ENCODE data around the gene FOXJ1.

Gene FOXJ1

DNA sequence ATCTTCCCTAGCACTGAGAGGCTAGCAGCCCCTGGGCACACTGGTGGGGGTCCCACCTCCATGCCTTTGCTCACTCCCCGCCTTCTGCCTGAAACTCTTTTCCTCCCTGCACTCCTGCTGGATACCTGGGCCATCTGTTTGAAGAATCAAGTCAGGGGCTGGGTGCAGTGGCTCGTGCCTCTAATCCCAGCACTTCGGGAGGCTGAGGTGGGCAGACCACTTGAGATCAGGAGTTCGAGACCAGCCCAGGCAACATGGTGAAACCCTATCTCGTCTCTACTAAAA lies 15.7 kb downstream of the FOXJ1 start:
- DNase-seq (ENCODE audit: low read depth, low spot score), result no peak
- in situ Hi-C loops (cut with HindIII; ENCODE audit: low sequenced_read_pairs), result no loop called here
- TF ChIP-seq, protein P1, sequence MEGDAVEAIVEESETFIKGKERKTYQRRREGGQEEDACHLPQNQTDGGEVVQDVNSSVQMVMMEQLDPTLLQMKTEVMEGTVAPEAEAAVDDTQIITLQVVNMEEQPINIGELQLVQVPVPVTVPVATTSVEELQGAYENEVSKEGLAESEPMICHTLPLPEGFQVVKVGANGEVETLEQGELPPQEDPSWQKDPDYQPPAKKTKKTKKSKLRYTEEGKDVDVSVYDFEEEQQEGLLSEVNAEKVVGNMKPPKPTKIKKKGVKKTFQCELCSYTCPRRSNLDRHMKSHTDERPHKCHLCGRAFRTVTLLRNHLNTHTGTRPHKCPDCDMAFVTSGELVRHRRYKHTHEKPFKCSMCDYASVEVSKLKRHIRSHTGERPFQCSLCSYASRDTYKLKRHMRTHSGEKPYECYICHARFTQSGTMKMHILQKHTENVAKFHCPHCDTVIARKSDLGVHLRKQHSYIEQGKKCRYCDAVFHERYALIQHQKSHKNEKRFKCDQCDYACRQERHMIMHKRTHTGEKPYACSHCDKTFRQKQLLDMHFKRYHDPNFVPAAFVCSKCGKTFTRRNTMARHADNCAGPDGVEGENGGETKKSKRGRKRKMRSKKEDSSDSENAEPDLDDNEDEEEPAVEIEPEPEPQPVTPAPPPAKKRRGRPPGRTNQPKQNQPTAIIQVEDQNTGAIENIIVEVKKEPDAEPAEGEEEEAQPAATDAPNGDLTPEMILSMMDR (IDR thresholded peaks at IDR 0.05; ENCODE audit: low read depth, low read length), result no peak
- H3K4me3 ChIP-seq (ENCODE audit: low read depth, low read length), result no peak overlapping the region

DNA sequence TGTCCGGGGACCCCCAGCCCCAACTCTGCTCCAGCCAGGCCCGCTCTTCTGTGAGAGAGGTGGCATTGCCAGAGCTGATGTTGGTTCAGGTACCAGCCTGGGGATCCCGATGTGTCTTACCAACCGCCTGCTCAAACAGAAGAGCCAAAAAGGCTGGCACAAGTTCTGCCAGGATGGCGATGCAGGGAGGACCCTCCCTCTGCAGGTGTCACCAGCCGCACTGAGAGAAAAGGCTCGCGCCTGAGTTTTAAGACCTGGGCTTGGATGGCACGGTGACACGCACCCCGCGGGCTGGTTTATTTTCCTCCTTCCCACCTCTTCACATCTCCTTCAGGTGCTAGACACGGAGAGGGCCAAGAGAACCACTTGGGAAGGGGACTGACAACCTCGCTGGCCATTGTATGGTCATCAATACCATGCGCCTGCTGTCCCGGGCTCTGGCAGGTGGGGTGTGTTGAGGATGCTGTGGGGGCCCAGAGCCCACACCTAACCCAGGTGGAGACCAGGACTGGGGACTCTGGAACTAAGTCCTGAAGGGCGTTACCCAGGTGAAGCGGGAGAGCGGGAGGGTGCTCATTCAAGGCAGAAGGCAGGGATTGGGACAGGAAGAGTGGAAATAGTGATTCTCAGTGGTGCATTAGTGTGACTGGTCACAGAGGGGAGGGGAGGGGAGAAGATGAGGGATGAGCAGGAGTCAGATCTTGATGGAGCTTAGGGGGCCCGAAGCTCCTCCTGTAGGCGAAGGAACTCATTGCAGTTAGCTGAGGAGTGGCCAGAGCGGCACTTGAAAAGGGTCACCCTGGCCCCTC lies 16.3 kb downstream of the FOXJ1 start:
- no peak overlapping the region for H3K4me3 ChIP-seq (ENCODE audit: low read depth, low read length)
- TF ChIP-seq, protein P1 (IDR thresholded peaks at IDR 0.05; ENCODE audit: low read depth, low read length), result peak; percentile 36
- in situ Hi-C loops (cut with HindIII; ENCODE audit: low sequenced_read_pairs), result no loop called here
- no peak for DNase-seq (ENCODE audit: low read depth, low spot score)

DNA sequence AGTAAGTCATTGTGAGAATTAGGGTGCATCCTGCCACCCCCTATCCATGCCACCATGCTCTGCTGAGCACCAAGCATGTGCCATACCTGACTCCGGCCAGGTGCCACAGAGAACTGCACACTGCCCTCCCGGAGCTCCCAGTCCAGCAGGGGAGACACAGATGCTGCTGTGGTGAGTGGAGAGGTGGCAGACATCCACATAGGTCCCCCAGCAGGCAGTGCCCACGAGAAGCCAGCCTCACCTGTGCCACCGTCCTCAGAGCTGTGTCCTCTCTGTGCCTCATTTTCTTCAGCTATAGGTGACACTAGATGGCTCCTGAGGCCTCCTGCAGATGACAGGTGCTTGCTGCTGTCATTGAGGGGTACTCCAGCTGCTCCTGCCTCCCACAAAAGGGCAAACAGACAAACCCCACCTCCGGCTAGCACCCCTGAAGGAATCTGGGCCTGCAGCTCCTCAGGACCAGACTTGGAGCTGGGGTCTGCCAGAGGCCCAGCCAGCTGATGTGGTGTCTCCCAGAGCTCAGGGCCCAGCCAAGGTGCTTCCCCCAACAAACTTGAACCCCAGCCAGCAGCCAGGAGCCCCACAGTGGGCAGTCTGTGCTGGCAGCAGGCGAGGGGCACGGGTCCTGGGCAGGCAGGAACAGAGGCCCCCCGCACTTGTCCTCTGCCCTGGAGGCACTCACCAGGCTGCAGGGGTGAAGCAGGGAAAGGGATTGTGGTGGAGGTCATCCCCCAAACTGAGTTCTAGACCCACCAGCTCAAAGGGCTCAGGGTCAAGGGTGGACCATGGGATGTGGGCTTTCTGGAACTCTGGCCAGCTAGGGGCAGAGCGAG lies 17.1 kb downstream of the FOXJ1 start:
- no peak for DNase-seq (ENCODE audit: low read depth, low spot score)
- in situ Hi-C loops (cut with HindIII; ENCODE audit: low sequenced_read_pairs), result no loop called here
- no peak overlapping the region for H3K4me3 ChIP-seq (ENCODE audit: low read depth, low read length)
- TF ChIP-seq, protein P1 (IDR thresholded peaks at IDR 0.05; ENCODE audit: low read depth, low read length), result no peak

DNA sequence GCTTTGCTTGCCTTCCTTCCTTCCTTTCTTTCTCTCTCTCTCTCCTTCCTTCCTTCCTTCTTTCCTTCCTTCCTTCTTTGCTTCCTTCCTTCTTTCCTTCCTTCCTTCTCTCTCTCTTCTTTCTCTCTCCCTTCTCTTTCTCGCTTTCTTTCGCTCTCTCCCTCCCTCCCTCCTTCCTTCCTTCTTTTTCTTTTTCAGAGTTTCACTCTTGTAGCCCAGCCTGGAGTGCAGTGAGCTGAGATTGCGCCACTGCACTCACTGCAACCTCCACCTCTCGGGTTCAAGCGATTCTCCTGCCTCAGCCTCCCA lies 17.9 kb downstream of the FOXJ1 start:
- DNase-seq (ENCODE audit: low read depth, low spot score), result no peak
- in situ Hi-C loops (cut with HindIII; ENCODE audit: low sequenced_read_pairs), result no loop called here

DNA sequence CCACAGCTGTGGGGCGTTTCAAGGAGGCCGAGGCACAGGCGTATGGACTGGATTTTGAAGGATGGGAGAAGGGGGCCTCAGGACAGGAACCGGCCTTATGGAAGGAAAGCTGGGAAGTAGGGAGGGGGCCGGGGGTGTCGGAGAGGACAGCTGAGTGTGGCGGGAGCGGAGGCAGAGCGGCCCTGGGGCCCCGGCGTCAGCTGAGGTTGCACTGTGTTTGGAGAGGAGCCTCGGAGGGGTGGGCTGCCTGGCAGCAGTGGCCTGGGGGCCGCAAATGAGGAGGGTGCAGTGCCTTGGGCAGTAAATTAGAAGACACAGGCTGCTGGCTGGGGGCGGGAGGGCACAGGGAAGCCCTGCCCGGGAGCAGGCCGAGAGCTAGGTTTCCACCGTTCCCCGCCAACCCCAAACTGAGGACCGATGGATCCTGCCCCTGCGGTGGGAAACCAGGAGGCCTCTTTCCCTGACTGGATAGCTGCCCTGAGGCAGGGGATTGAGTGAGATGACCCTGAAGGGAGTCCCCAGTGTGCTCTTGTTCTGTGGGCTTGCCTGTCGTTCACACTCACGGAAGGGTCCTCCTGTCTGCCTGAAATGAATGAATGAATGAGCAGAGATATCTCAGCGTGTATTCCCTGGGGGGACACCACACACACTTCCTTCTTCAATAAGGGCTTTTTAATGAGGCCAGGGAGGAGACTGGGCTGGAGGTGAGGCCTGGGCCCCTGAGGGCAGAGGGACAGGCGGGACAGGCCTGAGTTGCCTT lies 18.4 kb downstream of the FOXJ1 start:
- TF ChIP-seq, protein P1 (IDR thresholded peaks at IDR 0.05; ENCODE audit: low read depth, low read length), result no peak
- in situ Hi-C loops (cut with HindIII; ENCODE audit: low sequenced_read_pairs), result no loop called here
- DNase-seq (ENCODE audit: low read depth, low spot score), result no peak
- no peak overlapping the region for H3K4me3 ChIP-seq (ENCODE audit: low read depth, low read length)

More for the DNA sequence above, 17.9 kb downstream of the FOXJ1 start:
- H3K4me3 ChIP-seq (ENCODE audit: low read depth, low read length), result no peak overlapping the region
- TF ChIP-seq, protein P1 (IDR thresholded peaks at IDR 0.05; ENCODE audit: low read depth, low read length), result no peak

DNA sequence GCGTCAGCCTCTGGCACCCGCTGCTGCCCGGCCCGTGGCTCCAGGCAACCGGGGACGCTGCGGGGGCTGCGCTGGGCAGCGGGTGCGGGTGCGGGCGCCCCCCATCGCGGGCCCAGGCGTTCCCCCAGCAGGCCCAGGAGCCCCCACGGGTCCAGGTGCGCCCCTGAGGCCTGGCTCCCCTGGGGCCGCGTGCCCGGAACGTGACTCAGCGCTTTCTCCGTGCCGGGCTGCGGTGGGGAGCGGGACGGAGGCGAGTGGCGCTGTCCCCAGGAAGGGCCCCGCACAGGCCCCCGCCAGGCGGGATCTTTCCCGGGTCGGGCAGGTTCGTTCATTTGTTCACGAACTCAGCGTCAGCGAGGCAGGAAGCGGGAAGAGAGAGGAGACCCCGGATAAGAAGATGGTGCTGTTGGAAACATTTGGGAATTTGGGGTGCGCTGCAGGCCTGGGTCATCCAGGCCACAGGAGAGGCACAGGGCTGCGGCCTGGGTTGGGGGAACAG lies 19.1 kb downstream of the FOXJ1 start:
- TF ChIP-seq, protein P1 (IDR thresholded peaks at IDR 0.05; ENCODE audit: low read depth, low read length), result no peak
- in situ Hi-C loops (cut with HindIII; ENCODE audit: low sequenced_read_pairs), result no loop called here
- peak overlapping the region; percentile 17 for H3K4me3 ChIP-seq (ENCODE audit: low read depth, low read length)
- no peak for DNase-seq (ENCODE audit: low read depth, low spot score)
